ENCODE results near the gene CLPTM1L. TPM values are rescaled to one million over a fixed set of nuclear protein-coding genes. Genes with fewer than 3 reads are reported as not detected.
A peak's percentile ranks its signal among the peaks of the same experiment; 100 is the strongest.

Gene CLPTM1L
- total RNA-seq, result 100 to 1,000 TPM in 2 of 4 donors, 10 to 100 TPM in 2; 78.0 to 143 (median 104) TPM

GRCh38 chr5:1344975-1345838 lies at the start of gene CLPTM1L:
TSS of gene CLPTM1L (minus strand) at chr5:1345099. CDS start at chr5:1344841, 258 bp downstream.
- peak within 1 kb of the TSS; percentile 90 to 99 (median 94) for H3K4me3 ChIP-seq
- in situ Hi-C loops (cut with MboI; ENCODE audit: low pct_ligation_motif_present in 1 of 4, low pct_unique_long_range_greater_than_20kb in 1 of 4, low sequenced_read_pairs in 3 of 4), result no loop called here
- 3% methylated on average over 30 of the region's 87 CpGs; no CpG with 5 or more reads in 1 of the 2 donors for WGBS, 2 donors (ENCODE audit: low coverage in 1 of 2)
- DNase-seq, result peak; percentile 90
- peak within 1 kb of the TSS; percentile 85 to 94 (median 91) for H3K27ac ChIP-seq
- peaks cover 11 to 27% (median 19%) of the 10 kb centered on the region in 4 donors for H3K4me1 ChIP-seq
- no peaks in the 10 kb centered on the region for H3K27me3 ChIP-seq
- intact Hi-C loops (cut with DNase I; ENCODE audit: low total_unique reads), result no loop called here
- no peaks in the 10 kb centered on the region for H3K9me3 ChIP-seq
- peaks cover 0 to 17% (median 4%) of the 10 kb centered on the region in 4 donors for H3K36me3 ChIP-seq
- no peak for TF ChIP-seq EP300 (IDR thresholded peaks at IDR 0.05; ENCODE audit: low read depth)
- TF ChIP-seq POLR2AphosphoS5 (IDR thresholded peaks at IDR 0.05), result peak; percentile 74 to 93 (median 87)
- TF ChIP-seq POLR2A (IDR thresholded peaks at IDR 0.05), result peak; percentile 82
- TF ChIP-seq CTCF (IDR thresholded peaks at IDR 0.05), result peak in 2 of 5 experiments; percentile 7 to 10

- H3K27me3 ChIP-seq, result peaks cover 54% of the 10 kb centered on the region
These were observed 48.9 kb upstream of the CLPTM1L start for GRCh38 chr5:1393571-1394501.

GRCh38 chr5:1392801-1393565 lies 48.1 kb upstream of the CLPTM1L start:
- Histone ChIP-seq H3K4me3 (no peak overlapping the region), H3K27me3 (peaks cover 53% of the 10 kb centered on the region), H3K9me3 (no peaks in the 10 kb centered on the region), H3K4me1 (no peaks in the 10 kb centered on the region), H3K27ac (no peak overlapping the region), H3K36me3 (no peaks in the 10 kb centered on the region)
- 66 to 100% methylated on average over 1 to 21 of the region's 22 CpGs for WGBS, 2 donors (ENCODE audit: low coverage in 1 of 2)
- DNase-seq, result no peak
- intact Hi-C loops (cut with DNase I; ENCODE audit: low total_unique reads), result no loop called here
- in situ Hi-C loops (cut with MboI; ENCODE audit: low pct_ligation_motif_present in 1 of 4, low pct_unique_long_range_greater_than_20kb in 1 of 4, low sequenced_read_pairs in 3 of 4), result loop anchor here in 1 of 4 donors (25.0 kb wide), 1 partner anchor 244 kb away; no protein-coding TSS in a partner anchor
- TF ChIP-seq CTCF (IDR thresholded peaks at IDR 0.05) (no peak), EP300 (IDR thresholded peaks at IDR 0.05; ENCODE audit: low read depth) (no peak), POLR2A (IDR thresholded peaks at IDR 0.05) (no peak), POLR2AphosphoS5 (IDR thresholded peaks at IDR 0.05) (no peak)

More at GRCh38 chr5:1393571-1394501, 48.9 kb upstream of the CLPTM1L start:
- no peaks in the 10 kb centered on the region for H3K9me3 ChIP-seq
- intact Hi-C loops (cut with DNase I; ENCODE audit: low total_unique reads) (no loop called here), in situ Hi-C loops (cut with MboI; ENCODE audit: low pct_ligation_motif_present in 1 of 4, low pct_unique_long_range_greater_than_20kb in 1 of 4, low sequenced_read_pairs in 3 of 4) (loop anchor here in 1 of 4 donors (25.0 kb wide), 1 partner anchor 243 kb away; no protein-coding TSS in a partner anchor)
- TF ChIP-seq POLR2A (IDR thresholded peaks at IDR 0.05), result no peak
- TF ChIP-seq CTCF (IDR thresholded peaks at IDR 0.05), result no peak
- TF ChIP-seq EP300 (IDR thresholded peaks at IDR 0.05; ENCODE audit: low read depth), result no peak
- TF ChIP-seq POLR2AphosphoS5 (IDR thresholded peaks at IDR 0.05), result no peak
- H3K27ac ChIP-seq, result no peak overlapping the region
- no peaks in the 10 kb centered on the region for H3K4me1 ChIP-seq
- WGBS, 2 donors (ENCODE audit: low coverage in 1 of 2), result 37 to 46% methylated on average over 3 to 29 of the region's 36 CpGs
- H3K4me3 ChIP-seq, result no peak overlapping the region
- H3K36me3 ChIP-seq, result no peaks in the 10 kb centered on the region
- DNase-seq, result no peak

Measured in transverse colon (tissue), 4 donors.